ENCODE results near the gene TOPAZ1.

GRCh38 chr3:44318891-44319311, 77.2 kb downstream of the TOPAZ1 start:
- TF ChIP-seq, protein P1, sequence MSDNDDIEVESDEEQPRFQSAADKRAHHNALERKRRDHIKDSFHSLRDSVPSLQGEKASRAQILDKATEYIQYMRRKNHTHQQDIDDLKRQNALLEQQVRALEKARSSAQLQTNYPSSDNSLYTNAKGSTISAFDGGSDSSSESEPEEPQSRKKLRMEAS (IDR thresholded peaks at IDR 0.05) = 0 out of 2 replicates have a peak, but pooled peaks have one; percentile 43
- TF ChIP-seq, protein P2, sequence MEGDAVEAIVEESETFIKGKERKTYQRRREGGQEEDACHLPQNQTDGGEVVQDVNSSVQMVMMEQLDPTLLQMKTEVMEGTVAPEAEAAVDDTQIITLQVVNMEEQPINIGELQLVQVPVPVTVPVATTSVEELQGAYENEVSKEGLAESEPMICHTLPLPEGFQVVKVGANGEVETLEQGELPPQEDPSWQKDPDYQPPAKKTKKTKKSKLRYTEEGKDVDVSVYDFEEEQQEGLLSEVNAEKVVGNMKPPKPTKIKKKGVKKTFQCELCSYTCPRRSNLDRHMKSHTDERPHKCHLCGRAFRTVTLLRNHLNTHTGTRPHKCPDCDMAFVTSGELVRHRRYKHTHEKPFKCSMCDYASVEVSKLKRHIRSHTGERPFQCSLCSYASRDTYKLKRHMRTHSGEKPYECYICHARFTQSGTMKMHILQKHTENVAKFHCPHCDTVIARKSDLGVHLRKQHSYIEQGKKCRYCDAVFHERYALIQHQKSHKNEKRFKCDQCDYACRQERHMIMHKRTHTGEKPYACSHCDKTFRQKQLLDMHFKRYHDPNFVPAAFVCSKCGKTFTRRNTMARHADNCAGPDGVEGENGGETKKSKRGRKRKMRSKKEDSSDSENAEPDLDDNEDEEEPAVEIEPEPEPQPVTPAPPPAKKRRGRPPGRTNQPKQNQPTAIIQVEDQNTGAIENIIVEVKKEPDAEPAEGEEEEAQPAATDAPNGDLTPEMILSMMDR (IDR thresholded peaks at IDR 0.05; ENCODE audit: control extremely low read depth in 1 of 3, insufficient read depth in 1 of 3, low read depth in 1 of 3, low read length in 3 of 3) = peak; percentile 45 to 50 (median 50)
- TF ChIP-seq EP300 (IDR thresholded peaks at IDR 0.05; ENCODE audit: borderline replicate concordance in 1 of 2, low read depth in 2 of 2, low read length in 2 of 2) (no peak), CBX5 (IDR thresholded peaks at IDR 0.05; ENCODE audit: low read depth, low read length) (no peak), JUN (IDR thresholded peaks at IDR 0.05; ENCODE audit: low read depth, low read length) (no peak), SP2 (IDR thresholded peaks at IDR 0.05; ENCODE audit: low read length) (no peak), USF2 (IDR thresholded peaks at IDR 0.05; ENCODE audit: low read length) (no peak), YY1 (IDR thresholded peaks at IDR 0.05; ENCODE audit: low read depth, low read length) (0 out of 2 replicates have a peak, but pooled peaks have one; percentile 20), EZH2 (IDR thresholded peaks at IDR 0.05; ENCODE audit: low read depth, low read length, severe bottlenecking) (no peak), NRF1 (IDR thresholded peaks at IDR 0.05; ENCODE audit: low read depth, low read length) (no peak), SUZ12 (IDR thresholded peaks at IDR 0.05; ENCODE audit: low read length) (no peak), TAF1 (IDR thresholded peaks at IDR 0.05; ENCODE audit: low read depth, low read length) (no peak), CREB1 (IDR thresholded peaks at IDR 0.05) (no peak), CHD1 (IDR thresholded peaks at IDR 0.05; ENCODE audit: low read depth, low read length) (no peak)

Data from H1 (cell line).